Activated CD4-positive, alpha-beta T cell treated with anti-CD3 and anti-CD28 coated beads, Interleukin-2, amount 50 U/mL, for 16 hours (primary cell): ENCODE data around the gene NECTIN1.

Experiments
- DNase-seq: peaks from one replicate; pipeline ENCODE4 v3.0.0-alpha.2; 2020

NECTIN1 gene

DNA sequence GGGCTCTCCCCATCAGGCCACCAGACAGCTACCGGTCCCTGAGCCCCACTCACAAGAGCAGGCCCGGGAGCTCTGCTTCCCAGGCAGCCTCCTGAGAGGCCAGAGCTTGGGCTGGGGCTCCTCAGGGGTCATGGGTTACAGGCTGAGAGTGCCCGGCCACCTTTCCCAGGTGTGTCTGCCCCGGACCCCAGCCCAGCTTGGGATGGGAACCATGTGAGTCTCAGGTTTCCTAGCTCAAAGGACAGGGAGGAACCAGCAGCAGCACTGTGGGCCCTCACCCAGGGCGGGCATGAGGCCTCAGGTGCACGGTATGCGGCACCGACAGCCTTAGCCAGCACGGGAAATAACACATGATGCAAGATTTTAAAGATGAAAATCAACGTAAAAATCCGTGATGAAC lies 90.1 kb downstream of the NECTIN1 start:
- no peak for DNase-seq

DNA sequence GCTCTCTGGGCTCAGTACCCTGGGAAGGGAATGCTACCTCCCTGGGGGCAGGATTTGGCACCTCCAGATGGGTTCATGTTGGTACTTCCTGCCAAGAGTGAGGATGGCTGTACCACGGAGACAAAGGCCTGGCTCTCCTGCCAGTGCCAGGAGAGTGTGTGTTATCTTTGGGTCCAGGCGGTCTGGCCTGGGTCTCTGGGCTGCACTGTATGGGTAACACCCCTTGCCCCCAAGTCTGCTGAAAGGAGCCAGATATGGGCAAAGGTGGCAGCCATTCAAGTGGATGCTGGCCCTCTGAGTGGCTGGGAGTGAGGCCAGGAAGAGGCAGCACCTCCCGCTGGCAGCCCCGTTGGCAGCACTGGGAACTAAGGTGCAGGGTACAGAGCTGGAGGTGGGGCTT lies 91.5 kb downstream of the NECTIN1 start:
- DNase-seq, result no peak

DNA sequence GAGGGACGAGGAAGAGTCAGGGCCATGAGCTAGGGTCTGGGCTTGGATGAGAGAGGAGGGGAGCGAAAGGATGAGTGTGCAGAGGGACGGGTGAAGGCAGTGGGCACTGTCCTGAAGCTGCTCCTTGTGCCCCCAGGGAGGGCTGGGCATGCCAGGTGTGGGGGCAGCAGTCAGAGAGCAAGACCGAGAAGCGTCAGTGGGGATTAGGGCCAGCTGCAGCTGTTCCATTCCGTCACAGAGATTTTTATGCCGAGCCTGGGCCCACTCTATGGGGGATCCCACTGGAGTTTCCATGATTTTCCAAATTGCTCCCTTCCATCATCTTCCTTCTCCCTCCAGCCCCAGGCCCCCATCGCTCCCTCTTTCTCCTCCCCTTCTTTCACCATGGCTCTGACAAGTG lies 93.2 kb downstream of the NECTIN1 start:
- DNase-seq, result no peak

DNA sequence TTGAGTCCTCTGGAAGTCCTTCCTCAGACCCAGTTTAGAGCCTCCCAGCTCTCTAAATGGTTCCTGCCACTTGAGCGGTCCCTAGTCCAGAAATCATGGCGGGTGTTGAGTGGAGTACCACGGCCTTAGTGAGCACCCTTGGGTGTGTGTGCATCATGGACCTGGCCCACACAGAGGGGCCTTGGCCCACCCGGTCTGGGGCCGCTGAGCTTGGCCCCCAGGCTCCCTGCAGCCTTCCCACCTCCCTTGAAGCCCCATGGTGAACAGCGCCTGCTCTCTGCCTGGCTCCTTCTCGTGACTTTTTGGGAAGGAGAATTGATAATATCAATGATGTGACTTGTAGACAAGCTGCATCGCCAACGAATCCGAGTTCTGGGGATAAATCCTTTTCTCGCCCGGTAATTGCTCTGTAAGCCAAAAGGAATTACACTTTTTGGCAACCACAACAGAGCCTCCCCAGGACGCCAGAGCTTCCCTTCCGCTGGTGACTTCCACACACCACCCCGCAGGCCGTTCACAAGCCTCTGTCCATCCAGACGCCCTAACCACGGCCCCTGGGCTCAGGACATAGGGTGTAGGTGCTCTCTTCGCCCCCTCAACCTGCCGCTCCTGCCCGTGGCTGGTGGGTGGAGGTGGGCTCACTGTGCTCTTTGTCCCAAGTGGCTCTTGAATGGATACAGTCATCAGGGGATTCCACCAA lies 93.8 kb downstream of the NECTIN1 start:
- DNase-seq, result no peak

DNA sequence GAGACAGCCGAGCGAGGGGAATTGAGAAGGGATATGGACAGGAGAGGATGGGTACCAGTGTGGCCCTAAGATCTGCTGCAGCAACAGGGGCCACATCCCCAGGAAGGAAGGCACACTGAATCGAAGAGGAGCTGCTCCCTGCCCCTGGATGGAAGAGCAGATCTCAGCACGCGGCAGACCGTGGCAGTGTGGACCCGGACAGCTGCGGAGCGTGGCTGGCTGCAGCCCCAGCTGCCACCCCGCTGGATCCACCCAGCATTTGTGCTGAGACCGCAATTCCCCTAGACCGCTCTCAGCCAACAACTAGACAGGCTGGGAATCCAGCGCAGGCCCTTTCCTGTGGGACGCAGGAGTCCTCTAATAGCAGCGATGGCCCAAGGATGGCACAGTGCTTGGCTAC lies 94.7 kb downstream of the NECTIN1 start:
- no peak for DNase-seq

DNA sequence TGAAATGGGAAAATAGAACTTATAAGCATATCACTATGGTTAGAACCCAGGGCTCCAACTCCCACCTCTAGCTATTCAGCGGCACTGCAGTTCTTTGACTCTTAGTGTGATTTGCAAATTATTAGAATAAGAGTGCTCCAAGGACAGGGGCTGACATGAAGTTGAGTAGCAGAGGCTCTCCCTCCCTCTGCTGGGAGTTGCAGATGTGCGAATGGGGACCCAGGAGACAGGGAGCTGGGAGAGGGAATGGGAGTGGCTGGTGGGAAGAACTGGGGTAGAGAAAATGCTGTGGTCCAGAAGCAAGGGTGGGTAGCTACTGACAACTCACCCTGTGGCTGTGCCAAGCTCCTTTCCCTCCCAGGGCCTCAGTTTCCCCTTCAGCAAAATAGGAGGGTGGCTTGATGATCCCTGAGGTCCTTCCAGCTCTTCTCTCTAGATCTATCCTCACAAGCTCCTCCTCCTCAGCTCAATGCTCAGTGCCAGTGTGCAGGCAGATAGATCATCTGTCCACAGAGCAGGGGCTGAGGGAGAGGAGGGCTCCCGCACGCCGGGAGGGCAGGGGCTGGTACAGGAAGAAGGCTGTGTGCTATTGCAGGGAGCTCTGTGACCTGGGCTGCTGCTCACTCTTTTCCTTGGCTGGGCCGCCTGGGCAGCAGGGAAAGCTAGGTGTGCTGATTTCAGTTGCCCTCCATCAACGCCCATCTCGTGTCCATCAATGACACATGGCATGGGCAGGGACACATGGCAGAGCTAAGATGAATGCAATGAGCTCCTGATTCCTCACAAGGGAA lies 99.0 kb downstream of the NECTIN1 start:
- DNase-seq, result no peak

DNA sequence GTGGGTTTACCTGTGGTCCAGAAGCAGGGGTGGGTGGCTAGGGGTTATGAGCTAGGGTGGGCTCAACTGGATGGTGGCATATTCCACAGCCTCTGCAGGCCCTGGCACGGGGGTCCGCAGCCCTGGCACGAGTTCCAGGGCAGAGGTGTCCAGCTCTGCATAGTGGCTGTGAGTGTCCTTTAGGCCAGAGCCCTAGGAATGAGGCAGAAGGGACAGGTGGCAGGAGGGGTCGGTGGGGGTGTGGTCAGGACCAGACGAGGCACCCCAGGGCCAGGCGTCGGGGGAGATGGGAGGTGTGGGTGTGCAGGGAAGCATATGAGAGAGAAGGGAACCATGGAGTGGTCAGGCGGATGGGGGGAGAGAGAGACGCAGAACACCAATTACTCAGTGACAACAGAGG lies 99.9 kb downstream of the NECTIN1 start:
- DNase-seq, result no peak

DNA sequence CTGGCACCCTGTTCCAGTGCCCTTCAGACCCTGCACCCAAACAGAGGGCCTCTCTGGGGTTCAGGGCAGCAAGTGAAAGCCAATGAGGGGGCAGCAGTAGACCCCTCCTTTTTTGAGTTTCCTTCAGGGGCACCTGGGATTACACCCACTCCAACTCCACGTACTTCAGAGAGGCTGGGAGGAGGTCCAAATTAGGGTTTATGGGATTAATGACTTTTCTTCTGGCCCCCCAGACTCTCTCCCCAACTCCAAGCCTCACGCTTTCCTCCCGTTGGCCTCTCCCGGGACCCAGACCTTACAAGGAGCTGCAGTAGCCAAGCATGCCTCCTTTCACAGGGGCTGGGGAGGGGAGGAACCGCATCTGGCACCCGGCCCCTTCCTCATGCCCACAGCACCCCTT lies 101.7 kb downstream of the NECTIN1 start:
- no peak for DNase-seq

DNA sequence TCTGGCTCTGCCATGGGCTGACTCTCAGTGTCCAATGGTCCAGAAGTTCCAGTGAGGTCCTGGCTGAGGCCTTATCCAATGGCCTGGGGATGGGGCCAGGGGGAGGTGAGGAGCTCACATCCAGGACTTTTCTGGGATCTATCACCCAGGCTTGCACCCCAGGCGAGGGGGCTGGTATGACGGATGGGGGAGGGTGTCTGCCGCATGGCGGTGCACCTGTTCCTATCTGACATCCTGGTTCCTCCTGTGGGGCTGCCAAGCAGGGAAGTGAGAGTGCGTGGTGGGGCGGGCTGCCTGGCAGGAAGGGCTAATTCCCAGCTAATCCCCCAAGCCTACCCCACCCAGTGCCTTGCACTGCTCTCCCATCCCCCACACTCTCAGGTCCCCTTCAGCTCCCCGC lies 102.1 kb downstream of the NECTIN1 start:
- no peak for DNase-seq

DNA sequence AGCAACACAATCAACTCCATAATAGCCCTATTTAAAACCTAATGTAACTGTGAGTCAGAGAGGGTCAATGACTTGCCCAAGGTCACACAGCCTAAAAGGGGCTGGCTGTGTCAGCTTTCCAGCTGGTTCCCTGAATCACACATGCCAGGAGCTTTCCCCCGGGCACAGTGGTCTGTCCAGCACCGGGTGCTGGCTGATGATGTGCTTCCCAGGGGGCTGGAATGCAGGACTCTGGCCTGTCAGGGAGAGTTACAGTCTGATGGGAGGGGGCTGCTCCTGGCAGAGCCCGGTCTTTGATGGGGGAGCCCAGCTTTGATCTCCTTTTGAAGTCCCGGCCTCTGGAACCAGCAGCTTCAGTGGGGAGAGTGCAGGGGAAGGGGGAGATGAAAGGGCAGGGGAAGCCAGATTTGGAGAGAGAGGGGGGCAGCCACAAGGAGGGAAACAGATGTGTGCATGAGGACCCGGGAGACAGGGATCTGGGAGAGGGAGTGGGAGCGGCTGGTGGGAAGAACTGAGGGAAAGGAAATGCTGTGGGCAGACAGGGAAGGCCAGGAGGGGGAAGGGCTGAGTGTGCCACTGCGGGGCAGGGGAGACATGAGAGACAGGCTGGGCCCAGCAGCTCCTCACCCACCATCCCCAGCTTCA lies 102.7 kb downstream of the NECTIN1 start:
- DNase-seq, result no peak

DNA sequence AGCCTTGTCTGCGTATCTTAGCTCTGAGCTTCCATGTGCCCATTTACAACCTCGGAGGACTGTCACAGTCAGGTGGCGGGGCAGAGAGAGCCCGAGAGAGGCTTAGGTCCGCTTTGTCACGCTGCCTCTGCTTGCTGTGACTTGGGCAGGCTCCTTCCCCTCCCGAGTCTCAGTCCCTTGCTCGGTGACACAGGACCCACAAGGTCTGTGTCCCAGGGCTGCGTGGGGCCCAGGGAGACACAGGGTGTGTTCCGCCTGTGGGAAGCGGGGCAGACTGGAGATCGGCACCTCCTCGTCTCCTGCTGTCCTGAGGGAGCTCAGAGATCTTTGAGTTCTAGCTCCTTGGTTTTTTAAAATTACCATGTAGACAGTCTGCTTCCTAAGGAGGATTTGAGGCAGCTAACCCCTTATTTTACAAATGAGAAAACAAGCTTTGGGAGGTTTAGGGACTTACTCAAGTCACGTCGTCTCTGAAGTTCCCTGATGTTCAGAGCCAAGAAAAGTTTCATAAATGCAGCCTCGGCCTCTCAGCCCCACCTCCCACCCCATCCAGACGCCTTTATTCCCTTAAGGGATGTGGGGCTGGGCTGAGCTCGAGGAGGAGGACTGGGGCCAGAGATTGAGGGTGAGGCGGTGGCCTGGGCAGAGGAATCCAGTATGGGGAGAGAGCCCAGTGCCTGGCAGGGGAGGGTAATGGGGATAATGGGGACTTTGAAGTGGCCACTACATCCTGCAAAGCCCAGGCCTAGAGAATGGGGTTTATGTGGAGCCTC lies 103.6 kb downstream of the NECTIN1 start:
- DNase-seq, result no peak

DNA sequence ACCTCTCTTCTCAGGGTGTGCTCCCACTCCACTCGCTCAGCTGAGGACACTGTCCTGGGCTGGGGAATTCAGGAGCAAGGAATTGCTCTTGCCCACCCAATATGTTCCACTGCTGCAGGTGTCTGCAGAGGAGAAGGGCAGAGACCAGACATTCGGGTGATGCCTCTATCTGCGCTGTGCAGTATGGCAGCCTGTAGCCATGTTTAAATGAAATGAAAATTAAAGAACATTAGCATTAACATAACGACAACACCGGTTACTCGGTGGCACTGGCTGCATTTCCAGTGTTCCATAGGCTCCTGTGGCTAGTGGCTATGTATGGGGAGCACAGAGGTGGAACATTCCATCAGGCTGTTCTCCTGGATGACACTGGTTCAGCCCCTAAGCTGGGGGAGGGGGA lies 104.4 kb downstream of the NECTIN1 start:
- DNase-seq, result no peak

DNA sequence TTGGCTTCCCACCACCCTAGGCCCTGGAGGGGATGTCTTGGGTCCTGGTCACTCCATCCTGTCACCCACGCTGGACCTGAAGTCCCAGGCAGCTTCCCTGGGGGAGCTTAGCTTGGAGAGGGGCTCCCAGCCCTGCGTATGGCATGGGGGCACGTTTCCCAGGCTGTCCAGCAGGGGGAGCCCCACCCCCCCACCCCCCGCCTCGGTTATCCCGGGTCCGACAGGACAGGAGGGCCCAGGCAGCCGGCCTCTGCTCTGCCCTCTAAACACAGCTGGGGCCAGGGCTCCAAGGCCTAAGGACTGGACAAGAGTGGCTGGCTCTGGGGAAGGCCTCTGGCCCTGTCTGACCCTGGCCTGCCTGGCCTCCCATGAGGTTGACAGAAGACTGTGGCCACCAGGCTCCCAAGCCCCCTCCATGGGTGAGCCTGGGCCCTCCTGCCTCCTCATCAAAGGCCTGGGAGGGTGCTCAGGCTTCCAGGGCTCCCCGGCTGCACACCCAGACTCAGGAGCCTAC lies 104.8 kb downstream of the NECTIN1 start:
- no peak for DNase-seq

DNA sequence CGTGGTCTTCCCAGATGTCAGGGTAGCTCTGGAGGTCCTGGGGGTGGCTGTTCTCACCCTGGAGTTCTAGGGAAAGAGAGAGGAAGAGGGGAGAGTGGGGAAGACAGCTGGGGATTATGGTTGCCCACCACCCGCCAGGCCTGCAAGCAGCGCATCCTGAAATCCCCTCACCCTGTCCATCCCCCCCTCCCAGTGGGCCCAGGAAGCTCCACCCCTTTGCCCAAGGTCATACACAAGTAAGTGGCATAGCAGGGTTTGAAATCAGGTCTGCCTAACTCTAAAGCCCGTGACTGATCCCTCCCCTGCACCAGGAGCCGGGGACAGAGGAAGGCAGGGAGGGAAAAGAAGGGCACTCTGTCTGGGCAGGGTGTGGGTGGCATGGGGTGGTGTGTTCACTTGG lies 105.3 kb downstream of the NECTIN1 start:
- DNase-seq, result no peak

DNA sequence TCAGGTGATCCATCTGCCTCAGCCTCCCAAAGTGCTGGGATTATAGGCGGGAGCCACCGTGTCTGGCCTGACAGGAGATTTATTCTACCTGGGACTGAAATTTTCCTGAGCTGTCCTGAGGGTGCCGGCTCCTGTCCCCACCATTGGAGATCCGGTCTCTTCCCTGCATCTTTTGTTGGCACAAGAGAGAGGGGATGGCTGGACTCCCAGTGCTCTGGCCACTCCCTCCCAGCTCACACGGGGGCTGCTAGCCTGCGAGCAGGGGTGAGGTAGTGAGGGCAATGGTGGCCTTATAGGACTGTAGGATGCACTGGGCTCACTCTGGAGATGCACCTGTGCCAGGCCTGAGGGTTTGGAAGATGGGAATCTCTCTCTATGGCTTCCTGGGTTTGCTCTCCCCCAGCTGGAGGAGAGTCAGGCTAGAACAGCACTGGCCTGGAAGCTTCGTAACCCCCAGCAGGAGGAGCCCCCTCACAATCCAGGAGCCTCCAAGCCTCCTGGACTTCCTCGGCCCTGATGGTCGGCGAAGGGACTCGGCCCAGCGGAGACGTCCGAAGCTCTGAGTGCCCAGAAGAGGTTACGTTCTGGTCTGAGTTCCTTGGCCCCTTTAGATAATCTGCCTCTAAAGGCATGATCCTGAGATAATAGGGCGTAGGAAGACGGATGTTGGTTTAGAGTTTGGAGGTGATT lies 106.4 kb downstream of the NECTIN1 start:
- no peak for DNase-seq

DNA sequence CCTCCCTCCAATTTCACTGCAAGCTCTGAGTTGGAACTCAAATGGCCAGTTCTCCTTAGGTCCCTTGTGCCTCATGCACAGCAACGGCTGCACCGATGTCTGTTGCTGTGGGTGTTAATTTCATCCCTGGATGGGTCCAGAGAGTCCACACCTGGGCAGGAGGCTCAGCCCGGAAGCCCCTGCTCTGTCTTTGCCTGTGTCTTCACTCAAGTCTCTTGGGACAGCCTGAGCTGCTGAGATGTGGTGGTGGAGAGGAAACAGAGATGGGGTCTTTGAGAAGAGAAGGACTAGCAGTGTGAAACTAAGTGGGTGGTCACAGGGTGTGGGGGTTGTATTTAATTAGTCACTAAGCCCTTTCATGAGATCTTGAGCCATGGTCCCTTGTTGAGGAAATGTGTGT lies 109.3 kb downstream of the NECTIN1 start:
- no peak for DNase-seq

DNA sequence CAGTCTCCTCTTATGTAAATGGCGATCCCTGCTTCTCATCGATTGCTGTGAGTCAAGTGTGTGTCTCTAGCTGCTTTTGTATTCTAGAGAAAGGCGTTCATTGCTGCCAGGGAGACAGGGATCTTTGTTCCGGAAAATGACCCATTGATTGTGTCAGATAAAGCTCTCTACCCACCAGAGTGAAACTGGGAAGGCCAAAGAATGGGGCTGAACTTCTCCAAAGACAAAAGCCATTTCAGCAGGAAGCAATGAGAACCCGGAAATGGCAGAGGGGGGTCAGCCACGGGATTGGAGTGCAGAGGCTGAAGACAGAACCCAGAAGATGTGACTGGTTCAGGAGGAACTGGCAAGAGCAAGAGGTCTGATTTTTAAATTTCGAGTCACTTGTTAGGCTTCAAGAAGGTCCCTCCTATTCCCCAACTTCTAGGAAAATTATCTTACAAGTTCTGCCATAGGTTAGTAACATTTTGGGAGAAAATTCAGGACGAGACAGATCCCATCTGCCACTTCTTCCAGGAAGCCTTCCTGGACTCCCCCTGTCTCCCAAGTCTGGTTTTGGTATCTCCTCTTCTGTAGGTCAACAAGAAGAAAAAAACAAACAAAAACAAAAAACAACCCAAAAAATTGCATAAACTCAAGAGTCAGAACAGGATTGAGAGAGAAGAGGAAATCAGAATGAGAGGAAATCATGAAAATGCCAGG lies 110.6 kb downstream of the NECTIN1 start:
- no peak for DNase-seq

DNA sequence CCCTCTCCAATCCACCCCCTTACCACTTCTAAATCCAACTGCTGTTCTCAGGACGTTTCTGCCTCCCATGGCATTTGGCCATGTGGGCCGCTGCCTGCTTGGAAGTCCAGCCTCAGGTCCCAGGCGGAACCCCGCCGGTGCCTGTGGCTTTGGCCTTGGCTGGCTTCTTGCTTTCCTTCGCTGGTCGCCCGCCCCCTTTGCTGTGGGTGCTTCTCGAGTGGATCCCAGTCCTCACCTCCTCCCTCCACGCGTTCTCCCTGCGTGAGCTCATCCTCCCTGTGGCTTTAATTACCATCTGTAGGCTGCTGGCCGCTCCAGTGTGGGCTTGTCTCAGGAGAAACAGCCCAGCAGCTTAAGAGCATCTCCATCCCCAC lies 111.7 kb downstream of the NECTIN1 start:
- DNase-seq, result no peak

DNA sequence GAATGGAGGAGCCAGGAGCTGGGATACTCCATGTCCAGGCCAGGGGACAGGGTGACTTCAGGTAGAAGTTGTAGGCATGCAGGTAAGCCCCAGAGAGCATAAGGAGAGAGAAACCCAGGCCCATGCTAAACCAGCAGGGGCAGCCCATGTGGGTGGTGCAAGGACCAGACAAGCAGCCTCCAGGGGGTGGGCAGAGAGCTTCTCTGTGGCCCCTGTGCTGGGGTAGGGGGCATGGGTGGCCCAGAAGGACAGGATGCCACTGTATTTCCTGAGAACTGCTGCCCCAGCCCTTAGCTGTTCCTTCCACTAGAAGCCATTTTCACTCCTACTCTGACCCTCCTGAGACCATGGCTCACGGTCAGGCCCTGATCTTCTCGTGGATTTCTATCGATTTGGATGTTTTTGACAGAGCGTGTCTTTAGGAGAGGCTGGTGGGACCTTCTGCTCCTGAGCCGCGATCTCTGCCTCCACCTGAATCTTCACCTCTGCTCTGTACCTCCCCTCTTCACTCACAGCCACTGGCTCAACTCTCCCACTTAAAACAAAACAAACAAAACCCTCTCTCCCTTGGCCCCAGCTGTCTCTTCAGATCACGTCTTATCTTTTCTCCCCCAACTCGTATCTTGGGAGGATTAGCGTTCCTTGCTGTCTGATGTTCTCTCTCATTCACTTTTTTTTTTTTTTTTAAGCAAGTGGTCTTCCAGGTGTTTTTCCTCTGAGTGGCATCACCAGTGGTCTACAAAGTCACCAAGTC lies 112.2 kb downstream of the NECTIN1 start:
- DNase-seq, result no peak

DNA sequence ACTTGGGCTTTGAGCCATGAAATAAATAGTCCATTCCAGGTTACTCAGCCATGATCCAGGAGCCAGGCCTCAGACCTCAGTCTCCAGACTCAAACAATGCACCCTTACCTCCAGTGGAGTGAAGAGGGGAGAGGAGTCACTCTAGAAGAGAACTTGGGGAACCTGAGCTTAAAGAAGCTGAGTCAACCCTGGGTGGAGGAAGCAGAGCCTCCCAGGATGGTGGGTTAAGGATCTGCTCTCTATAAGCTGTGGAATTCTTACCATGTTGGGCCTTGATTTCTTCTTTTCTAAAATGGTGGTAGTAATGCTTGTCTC lies 113.2 kb downstream of the NECTIN1 start:
- no peak for DNase-seq
